Urothelium cell line (cell line): Measurements from ENCODE around the gene PRR36.
"Not testable (repeated sequence)": the region's sequence is repeated elsewhere in the genome, so short reads cannot be mapped to it uniquely, and the experiment has no call there.

Experiments
- DNase-seq: peaks from one replicate; pipeline ENCODE4 v3.0.0; 2011; ENCODE audit warnings: low spot score, mixed read lengths
- FAIRE-seq: peaks from 2 replicates; lab custom pipeline; 2011; peaks lifted over from hg19 to GRCh38; lab: Jason Lieb, UNC

Gene PRR36

GRCh38 chr19:7861619-7862412, 12.4 kb downstream of the PRR36 start:
- FAIRE-seq (no peak), DNase-seq (no peak)

- DNase-seq (no peak), FAIRE-seq (no peak)
Measured at GRCh38 chr19:7860714-7861618, 13.2 kb downstream of the PRR36 start.

- no peak for DNase-seq
- no peak for FAIRE-seq
Measured at GRCh38 chr19:7859831-7860713, 14.1 kb downstream of the PRR36 start.

- FAIRE-seq, DNase-seq: not testable (repeated sequence)
Measured at GRCh38 chr19:7859087-7859486, 15.1 kb downstream of the PRR36 start.

GRCh38 chr19:7858109-7858770, 15.9 kb downstream of the PRR36 start:
- DNase-seq = no peak
- FAIRE-seq = no peak

- no peak for FAIRE-seq
Measured at GRCh38 chr19:7857727-7858108, 16.5 kb downstream of the PRR36 start.

GRCh38 chr19:7856679-7857663, 17.2 kb downstream of the PRR36 start:
- DNase-seq (no peak), FAIRE-seq (no peak)

More at GRCh38 chr19:7857727-7858108, 16.5 kb downstream of the PRR36 start:
- DNase-seq = no peak

- no peak for FAIRE-seq
- DNase-seq = no peak
Measured at GRCh38 chr19:7856109-7856591, 18.0 kb downstream of the PRR36 start.

GRCh38 chr19:7855426-7856108, 18.6 kb downstream of the PRR36 start:
- FAIRE-seq (no peak), DNase-seq (no peak)

- DNase-seq = no peak
- FAIRE-seq = no peak
Measured at GRCh38 chr19:7853770-7854128, 20.4 kb downstream of the PRR36 start.

GRCh38 chr19:7852851-7853769, 21.1 kb downstream of the PRR36 start:
- FAIRE-seq (no peak), DNase-seq (peak; percentile 75)

- no peak for FAIRE-seq
- no peak for DNase-seq
Measured at GRCh38 chr19:7851623-7852500, 22.3 kb downstream of the PRR36 start.

- DNase-seq (no peak), FAIRE-seq (no peak)
Measured at GRCh38 chr19:7850945-7851622, 23.1 kb downstream of the PRR36 start.

- FAIRE-seq (no peak), DNase-seq (peak; percentile 20)
Measured at GRCh38 chr19:7850000-7850813, 24.0 kb downstream of the PRR36 start.

GRCh38 chr19:7849631-7849999, 24.6 kb downstream of the PRR36 start:
- FAIRE-seq (no peak), DNase-seq (no peak)
